Esophagus squamous epithelium (tissue), 5 donors: ENCODE data around the gene MYH7. TPM values are rescaled to one million over a fixed set of nuclear protein-coding genes. Genes with fewer than 3 reads are reported as not detected.

Experiments
- DNase-seq: peaks from one replicate; lab custom pipeline; 2025; lab: John Stamatoyannopoulos, UW
- H3K27ac ChIP-seq, 4 donors: fragments of 200-600 bp; sonication (generic); one replicate each; pipeline ENCODE4 v1.5.1; 2016 to 2019; ENCODE audit warnings: mild to moderate bottlenecking in 1 of 4
- H3K27me3 ChIP-seq, 4 donors: fragments of 200-600 bp; sonication (generic); 1 replicate in 3 of 4; 2 replicates in 1 of 4; pipeline versions ENCODE4 v1.5.1 to v1.6.0; 2017 to 2021; ENCODE audit warnings: antibody characterized with exemption in 1 of 4
- H3K36me3 ChIP-seq, 3 donors: fragments of 200-600 bp; sonication (generic); one replicate each; pipeline ENCODE4 v1.5.1; 2016 to 2019
- H3K4me1 ChIP-seq, 3 donors: fragments of 200-600 bp; sonication (generic); one replicate each; pipeline ENCODE4 v1.5.1; 2017 to 2019
- H3K4me3 ChIP-seq, 4 donors: fragments of 200-600 bp; sonication (generic); 1 replicate in 3 of 4; 2 replicates in 1 of 4; pipeline ENCODE4 v1.5.1; 2016 to 2019; ENCODE audit warnings: mild to moderate bottlenecking in 2 of 4, moderate library complexity in 1 of 4
- H3K9me3 ChIP-seq, 3 donors: fragments of 200-600 bp; sonication (generic); one replicate each; pipeline ENCODE4 v1.5.1; 2016 to 2019
- POLR2A ChIP-seq, 4 donors: fragments of 450-650 bp; IDR thresholded peaks; one replicate each; pipeline ENCODE4 v1.6.1; 2017; ENCODE audit warnings: antibody characterized with exemption in 4 of 4, mild to moderate bottlenecking in 4 of 4, moderate library complexity in 3 of 4
- WGBS, 2 donors: methylation state at CpG; one replicate each; pipeline ENCODE4 v1.1.5; 2018; 5-methylcytosine and 5-hydroxymethylcytosine counted together
- intact Hi-C: fragments of 100-400 bp; cut with DNase I; formaldehyde crosslinking; loops from one replicate; pipeline ENCODE4 v1.15.0; 2022
- total RNA-seq, 4 donors: library from RNA; depleted of rRNA; stranded (reverse); fragments of >200 nt; gene quantifications; one replicate each; pipeline ENCODE4 v1.1.0, GENCODE V29; 2016
- TF ChIP-seq, protein P1 (sequence below), 6 experiments: fragments of 450-650 bp in 4 of 6; fragments of 200-600 bp in 2 of 6; sonication (generic) in 2 of 6; IDR thresholded peaks; one replicate each; pipeline ENCODE4 v1.5.1; 2016 to 2019; ENCODE audit warnings: antibody characterized with exemption in 6 of 6, mild to moderate bottlenecking in 4 of 6, moderate library complexity in 4 of 6
- donor health status: DM: yes; HTN: yes; CAD: no.

Gene MYH7
- total RNA-seq, 4 donors from 2014 or later: not detected

DNA sequence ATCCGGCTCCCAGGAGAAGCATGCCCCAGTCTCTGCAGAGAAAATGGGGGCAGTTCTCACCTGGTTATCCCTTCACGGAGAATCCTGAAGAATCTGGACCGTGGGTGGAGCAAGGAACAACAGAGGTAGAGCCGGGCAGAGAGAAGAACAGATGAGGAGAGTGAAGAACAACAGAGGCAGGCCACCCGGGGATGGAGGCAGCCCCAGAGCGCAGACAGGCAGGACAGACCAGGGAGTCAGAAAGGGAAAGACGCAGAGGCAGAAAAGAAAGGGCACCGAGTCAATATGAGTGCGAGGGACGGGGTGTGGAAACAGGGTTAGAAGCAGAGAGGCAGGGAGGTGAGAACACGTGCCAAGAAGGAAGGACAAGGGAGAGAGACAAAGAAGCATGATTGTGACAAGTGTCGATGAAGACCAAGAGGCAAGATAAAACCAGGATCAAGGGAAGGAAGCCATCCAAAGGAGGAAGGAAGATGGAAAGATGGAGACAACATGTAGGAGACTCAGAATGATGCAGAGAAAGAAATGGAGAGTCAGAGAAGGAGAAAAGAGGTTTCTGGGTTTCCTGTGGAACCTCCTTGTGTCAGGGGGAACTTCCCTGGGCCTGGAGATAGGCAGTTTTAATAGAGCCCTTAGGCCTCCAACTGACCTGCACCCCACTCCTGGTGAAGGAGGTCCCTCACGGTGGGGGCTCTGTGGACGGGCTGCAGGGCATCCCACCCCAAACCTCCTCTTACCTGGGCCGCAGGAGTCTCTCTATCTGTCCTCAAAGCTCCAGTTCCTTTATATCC, 27.7 kb downstream of the MYH7 start, which contains the start of gene MYH6:
TSS of gene MYH6 (minus strand) at position 758 of the 791 bp plus-strand sequence. CDS start 1,050 bp downstream, outside the sequence.
- Histone ChIP-seq H3K27me3 (peaks cover 0 to 66% (median 0%) of the 10 kb centered on the region in 4 donors), H3K4me1 (no peaks in the 10 kb centered on the region), H3K27ac (no peak within 1 kb of the TSS), H3K36me3 (no peaks in the 10 kb centered on the region), H3K9me3 (no peaks in the 10 kb centered on the region), H3K4me3 (no peak within 1 kb of the TSS)
- TF ChIP-seq, protein P1, sequence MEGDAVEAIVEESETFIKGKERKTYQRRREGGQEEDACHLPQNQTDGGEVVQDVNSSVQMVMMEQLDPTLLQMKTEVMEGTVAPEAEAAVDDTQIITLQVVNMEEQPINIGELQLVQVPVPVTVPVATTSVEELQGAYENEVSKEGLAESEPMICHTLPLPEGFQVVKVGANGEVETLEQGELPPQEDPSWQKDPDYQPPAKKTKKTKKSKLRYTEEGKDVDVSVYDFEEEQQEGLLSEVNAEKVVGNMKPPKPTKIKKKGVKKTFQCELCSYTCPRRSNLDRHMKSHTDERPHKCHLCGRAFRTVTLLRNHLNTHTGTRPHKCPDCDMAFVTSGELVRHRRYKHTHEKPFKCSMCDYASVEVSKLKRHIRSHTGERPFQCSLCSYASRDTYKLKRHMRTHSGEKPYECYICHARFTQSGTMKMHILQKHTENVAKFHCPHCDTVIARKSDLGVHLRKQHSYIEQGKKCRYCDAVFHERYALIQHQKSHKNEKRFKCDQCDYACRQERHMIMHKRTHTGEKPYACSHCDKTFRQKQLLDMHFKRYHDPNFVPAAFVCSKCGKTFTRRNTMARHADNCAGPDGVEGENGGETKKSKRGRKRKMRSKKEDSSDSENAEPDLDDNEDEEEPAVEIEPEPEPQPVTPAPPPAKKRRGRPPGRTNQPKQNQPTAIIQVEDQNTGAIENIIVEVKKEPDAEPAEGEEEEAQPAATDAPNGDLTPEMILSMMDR (IDR thresholded peaks at IDR 0.05): no peak
- no peak for TF ChIP-seq POLR2A (IDR thresholded peaks at IDR 0.05)
- intact Hi-C loops: no loop called here
- 69 to 75% methylated on average over 14 of the region's 15 CpGs for WGBS, 2 donors
- DNase-seq: no peak

DNA sequence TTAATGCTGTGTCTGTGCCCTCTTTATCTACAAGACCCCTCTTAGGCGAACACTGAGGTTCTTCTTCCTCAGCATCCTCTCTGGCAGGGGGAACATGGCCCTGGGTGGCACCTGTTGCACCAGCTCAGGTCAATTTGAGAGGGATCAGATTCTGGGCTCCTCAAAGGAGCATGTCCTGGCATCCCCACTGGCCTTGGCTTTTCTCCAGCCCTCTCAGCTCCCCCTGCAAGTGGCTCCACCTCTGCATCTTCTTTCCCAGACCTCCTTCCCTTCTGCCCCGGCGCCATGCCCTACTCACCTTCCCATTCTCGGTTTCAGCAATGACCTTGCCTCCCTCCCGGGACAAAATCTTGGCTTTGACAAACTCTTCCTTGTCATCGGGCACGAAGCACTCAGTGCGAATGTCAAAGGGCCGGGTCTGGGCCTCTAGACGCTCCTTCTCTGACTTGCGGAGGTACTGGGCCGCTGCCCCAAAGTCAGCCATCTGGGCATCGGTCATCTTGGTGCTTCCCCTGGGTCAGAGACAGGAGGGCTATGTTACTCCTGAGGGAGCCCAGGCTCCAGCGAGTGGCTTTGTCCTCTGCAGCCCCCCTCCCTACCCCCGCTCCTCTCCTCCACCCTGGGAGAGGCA, 28.6 kb downstream of the MYH7 start:
- Histone ChIP-seq H3K27ac (no peak overlapping the region), H3K27me3 (peaks cover 0 to 71% (median 0%) of the 10 kb centered on the region in 4 donors), H3K36me3 (no peaks in the 10 kb centered on the region), H3K4me3 (no peak overlapping the region), H3K4me1 (no peaks in the 10 kb centered on the region), H3K9me3 (no peaks in the 10 kb centered on the region)
- no peak for TF ChIP-seq POLR2A (IDR thresholded peaks at IDR 0.05)
- TF ChIP-seq, protein P1 (IDR thresholded peaks at IDR 0.05): no peak
- DNase-seq: no peak
- intact Hi-C loops: no loop called here
- WGBS, 2 donors: 82 to 83% methylated on average over 7 to 8 of the region's 15 CpGs

DNA sequence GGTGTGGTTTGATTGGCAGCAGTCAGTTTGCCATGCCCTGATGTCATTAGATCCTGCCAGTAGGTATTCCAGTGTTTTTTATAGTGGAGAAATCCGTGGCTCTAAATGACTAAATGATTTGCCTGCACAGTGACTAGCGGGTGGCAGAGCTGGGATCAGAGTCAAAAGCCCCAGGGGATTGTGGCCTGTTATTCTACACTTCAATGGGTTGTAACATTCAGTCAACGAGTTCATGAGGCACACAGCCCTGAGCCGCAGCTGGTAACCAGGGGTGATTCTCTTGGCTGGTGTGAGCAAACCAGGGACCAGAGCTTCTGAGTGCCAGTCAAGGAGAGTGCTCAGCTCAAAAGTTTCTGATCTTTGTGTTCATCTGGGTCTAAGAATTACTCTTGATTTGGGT, 29.2 kb downstream of the MYH7 start:
- Histone ChIP-seq H3K4me3 (no peak overlapping the region), H3K9me3 (no peaks in the 10 kb centered on the region), H3K27me3 (peaks cover 0 to 65% (median 0%) of the 10 kb centered on the region in 4 donors), H3K27ac (no peak overlapping the region), H3K4me1 (no peaks in the 10 kb centered on the region), H3K36me3 (no peaks in the 10 kb centered on the region)
- TF ChIP-seq, protein P1 (IDR thresholded peaks at IDR 0.05): no peak
- TF ChIP-seq POLR2A (IDR thresholded peaks at IDR 0.05): no peak
- 47 to 67% methylated on average over 1 to 2 of the region's 4 CpGs for WGBS, 2 donors
- DNase-seq: no peak
- intact Hi-C loops: no loop called here

DNA sequence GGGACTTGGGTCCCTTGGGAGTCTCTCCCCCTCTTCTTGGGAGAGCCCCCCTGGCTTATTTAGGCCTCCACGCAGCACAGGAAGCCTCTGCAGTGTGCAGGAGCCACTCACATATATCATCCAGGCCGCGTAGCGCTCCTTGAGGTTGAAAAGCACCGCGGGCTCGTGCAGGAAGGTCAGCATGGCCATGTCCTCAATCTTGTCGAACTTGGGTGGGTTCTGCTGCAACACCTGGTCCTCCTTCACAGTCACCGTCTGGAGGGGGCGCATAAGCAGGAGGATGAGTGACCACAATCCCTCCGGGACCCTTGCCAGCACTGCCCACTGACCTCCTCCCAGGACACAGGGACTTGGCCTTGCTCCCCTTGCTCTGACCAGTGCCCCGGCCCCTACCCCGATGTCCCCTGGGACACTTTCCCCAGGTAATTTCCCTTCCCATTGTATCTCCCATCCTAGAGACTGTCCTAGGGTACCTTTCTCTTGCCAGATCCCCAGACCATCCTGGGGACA, 29.9 kb downstream of the MYH7 start:
- Histone ChIP-seq H3K9me3 (no peaks in the 10 kb centered on the region), H3K4me3 (no peak overlapping the region), H3K27me3 (peaks cover 0 to 65% (median 0%) of the 10 kb centered on the region in 4 donors), H3K36me3 (no peaks in the 10 kb centered on the region), H3K4me1 (no peaks in the 10 kb centered on the region), H3K27ac (no peak overlapping the region)
- no peak for DNase-seq
- intact Hi-C loops: no loop called here
- TF ChIP-seq, protein P1 (IDR thresholded peaks at IDR 0.05): no peak
- TF ChIP-seq POLR2A (IDR thresholded peaks at IDR 0.05): no peak
- WGBS, 2 donors: 81 to 82% methylated on average over 5 to 11 of the region's 13 CpGs

DNA sequence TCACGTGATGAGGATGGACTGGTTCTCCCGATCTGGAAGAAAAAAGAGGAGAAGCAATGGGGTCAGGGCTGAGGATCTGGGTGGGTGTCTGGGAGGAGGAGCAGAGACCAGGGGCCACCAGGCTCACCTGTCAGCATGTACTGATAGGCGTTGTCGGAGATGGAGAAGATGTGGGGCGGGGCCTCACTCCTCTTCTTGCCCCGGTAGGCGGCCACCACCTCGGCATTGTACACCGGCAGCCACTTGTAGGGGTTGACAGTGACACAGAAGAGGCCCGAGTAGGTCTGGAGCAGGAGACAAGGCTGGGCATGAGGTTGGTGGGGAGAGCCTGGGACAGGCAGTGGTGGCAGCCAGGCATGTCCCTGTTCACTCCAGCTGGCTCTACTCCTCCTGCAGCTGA, 30.4 kb downstream of the MYH7 start:
- intact Hi-C loops: no loop called here
- no peaks in the 10 kb centered on the region for H3K4me1 ChIP-seq
- no peak overlapping the region for H3K27ac ChIP-seq
- H3K36me3 ChIP-seq: no peaks in the 10 kb centered on the region
- no peaks in the 10 kb centered on the region for H3K9me3 ChIP-seq
- no peak overlapping the region for H3K4me3 ChIP-seq
- TF ChIP-seq POLR2A (IDR thresholded peaks at IDR 0.05): no peak
- TF ChIP-seq, protein P1 (IDR thresholded peaks at IDR 0.05): no peak
- no peak for DNase-seq
- 68 to 82% methylated on average over 5 to 10 of the region's 10 CpGs for WGBS, 2 donors
- H3K27me3 ChIP-seq: peaks cover 0 to 65% (median 0%) of the 10 kb centered on the region in 4 donors
